Neural cell (in vitro differentiated cells): ENCODE results near the gene KLLN. TPM values are rescaled to one million over a fixed set of nuclear protein-coding genes. Genes with fewer than 3 reads are reported as not detected.

Experiments
- H2AFZ ChIP-seq: fragments of 200-600, 300-800 bp; sonication (generic), shearing (Covaris generic); 2 replicates; pipeline ENCODE4 v1.6.0; 2014; ENCODE audit warnings: low read depth, mild to moderate bottlenecking, antibody characterized with exemption, low read length, moderate library complexity
- H3F3A ChIP-seq: fragments of 200-600 bp; shearing (Covaris generic); 2 replicates; pipeline ENCODE4 v1.6.1; 2016; ENCODE audit warnings: mild to moderate bottlenecking, moderate library complexity, mixed read lengths, antibody characterized with exemption, low read length; ENCODE audit not compliant: insufficient read depth, poor library complexity, severe bottlenecking
- H3K27ac ChIP-seq: fragments of 200-600, 300-800 bp; sonication (generic), shearing (Covaris generic); 2 replicates; pipeline ENCODE4 v1.5.1; 2014; ENCODE audit warnings: mild to moderate bottlenecking, low read length, moderate library complexity
- H3K27me3 ChIP-seq: fragments of 300-800, 200-600 bp; sonication (generic), shearing (Covaris generic); 2 replicates; pipeline ENCODE4 v1.6.0; 2014; ENCODE audit warnings: mild to moderate bottlenecking, low read depth, low read length, moderate library complexity; ENCODE audit not compliant: insufficient read depth
- H3K36me3 ChIP-seq: fragments of 300-800, 200-600 bp; sonication (generic), shearing (Covaris generic); 2 replicates; pipeline ENCODE4 v1.5.1; 2014; ENCODE audit warnings: mild to moderate bottlenecking, antibody characterized with exemption, low read length, moderate library complexity; ENCODE audit not compliant: insufficient read depth
- H3K4me2 ChIP-seq: fragments of 300-800, 200-600 bp; sonication (generic), shearing (Covaris generic); 2 replicates; pipeline ENCODE4 v1.6.0; 2014; ENCODE audit warnings: mild to moderate bottlenecking, low read length
- H3K4me3 ChIP-seq: fragments of 300-800, 200-600 bp; sonication (generic), shearing (Covaris generic); 2 replicates; pipeline ENCODE4 v1.5.1; 2014; ENCODE audit warnings: mild to moderate bottlenecking, low read length, moderate library complexity
- H3K79me2 ChIP-seq: fragments of 200-600 bp; shearing (Covaris generic); replicated peaks from 2 replicates; pipeline ENCODE4 v1.6.0; 2014; ENCODE audit warnings: mild to moderate bottlenecking, low read length, moderate library complexity; ENCODE audit not compliant: insufficient read depth
- H3K9ac ChIP-seq: fragments of 300-800, 200-600 bp; sonication (generic), shearing (Covaris generic); 2 replicates; pipeline ENCODE4 v1.6.1; 2016; ENCODE audit warnings: mild to moderate bottlenecking, low read length, mixed read lengths
- H3K9me2 ChIP-seq: fragments of 200-600 bp; shearing (Covaris generic); 2 replicates; pipeline ENCODE4 v1.6.1; 2016; ENCODE audit warnings: mild to moderate bottlenecking, low read length, mixed read lengths; ENCODE audit not compliant: insufficient read depth
- H3K9me3 ChIP-seq: fragments of 200-600, 300-800 bp; sonication (generic), shearing (Covaris generic); 2 replicates; pipeline ENCODE4 v1.6.1; 2016; ENCODE audit warnings: mild to moderate bottlenecking, mixed run types, low read length, moderate library complexity, mixed read lengths
- H4K20me1 ChIP-seq: fragments of 200-600 bp; shearing (Covaris generic); 2 replicates; pipeline ENCODE4 v1.6.1; 2016; ENCODE audit warnings: mild to moderate bottlenecking, mixed run types; ENCODE audit not compliant: insufficient read depth
- EP300 ChIP-seq: fragments of 450-650 bp; conservative IDR thresholded peaks from 2 replicates; pipeline ENCODE4 v1.6.1; 2014; ENCODE audit warnings: antibody characterized with exemption, mild to moderate bottlenecking, moderate library complexity; ENCODE audit not compliant: poor library complexity, severe bottlenecking
- EZH2 ChIP-seq: fragments of 200-600, 300-800 bp; shearing (Covaris generic), sonication (generic); IDR thresholded peaks from 2 replicates; pipeline ENCODE4 v1.6.1; 2014; ENCODE audit warnings: antibody characterized with exemption, low read length, borderline replicate concordance, mild to moderate bottlenecking; ENCODE audit not compliant: insufficient read depth, poor library complexity, severe bottlenecking
- MXI1 ChIP-seq: fragments of 450-650 bp; conservative IDR thresholded peaks from 2 replicates; pipeline ENCODE4 v1.6.1; 2014; ENCODE audit warnings: antibody characterized with exemption, mild to moderate bottlenecking; ENCODE audit not compliant: poor library complexity, severe bottlenecking
- POLR2AphosphoS5 ChIP-seq: IDR thresholded peaks from 2 replicates; pipeline ENCODE4 v1.6.1; 2012
- RAD21 ChIP-seq: fragments of 450-650 bp; conservative IDR thresholded peaks from 2 replicates; pipeline ENCODE4 v1.6.1; 2014; ENCODE audit warnings: antibody characterized with exemption, mild to moderate bottlenecking, moderate library complexity
- SMC3 ChIP-seq: fragments of 450-650 bp; conservative IDR thresholded peaks from 2 replicates; pipeline ENCODE4 v1.6.1; 2014; ENCODE audit warnings: antibody characterized with exemption, mild to moderate bottlenecking, moderate library complexity; ENCODE audit not compliant: poor library complexity
- TAF1 ChIP-seq: IDR thresholded peaks from 2 replicates; pipeline ENCODE4 v1.6.1; 2012; ENCODE audit warnings: low read depth
- polyA plus RNA-seq: library from polyadenylated mRNA; depleted of rRNA; stranded (reverse); fragments of >200 nt; gene quantifications from 2 replicates; pipeline ENCODE4 v1.2.3, GENCODE V29; 2014
- TF ChIP-seq, protein P1 (sequence below): fragments of 450-650 bp; IDR thresholded peaks from 2 replicates; pipeline ENCODE4 v1.5.1; 2014; ENCODE audit warnings: antibody characterized with exemption, mild to moderate bottlenecking, moderate library complexity; ENCODE audit not compliant: poor library complexity, severe bottlenecking
- TF ChIP-seq, protein P2 (sequence below): IDR thresholded peaks from 2 replicates; pipeline ENCODE4 v1.6.1; 2012; ENCODE audit warnings: borderline replicate concordance

KLLN gene
- polyA plus RNA-seq, 1 donor from 2014 or later = 0.77 TPM

DNA sequence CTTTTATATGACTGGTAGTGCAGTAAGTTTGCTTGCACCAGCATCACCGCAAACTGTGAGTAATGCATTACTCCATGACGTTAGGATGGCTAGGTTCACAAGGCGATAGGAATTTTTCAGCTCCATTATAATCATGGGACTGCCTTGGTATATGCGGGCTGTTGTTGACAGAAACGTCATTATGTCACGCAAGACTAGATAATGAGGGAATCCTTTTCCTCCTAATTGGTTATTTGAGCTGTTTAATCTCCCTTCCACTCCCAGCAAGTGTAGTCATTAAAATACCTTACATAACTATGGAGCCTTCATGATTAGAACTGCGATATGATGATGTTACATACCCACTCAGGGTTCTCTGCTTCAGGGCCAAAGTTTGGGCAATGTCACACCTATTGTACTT is 17.3 kb downstream of the KLLN start:
- no peaks in the 10 kb centered on the region for H3F3A ChIP-seq
- H3K9me2 ChIP-seq = no peaks in the 10 kb centered on the region
- H3K4me2 ChIP-seq = no peak overlapping the region
- no peaks in the 10 kb centered on the region for H3K9me3 ChIP-seq
- H4K20me1 ChIP-seq = no peaks in the 10 kb centered on the region
- H3K27ac ChIP-seq = no peak overlapping the region
- no peak for TF ChIP-seq EP300
- H3K79me2 ChIP-seq = no peaks in the 10 kb centered on the region
- H3K4me3 ChIP-seq = no peak overlapping the region
- no peak overlapping the region for H2AFZ ChIP-seq
- no peaks in the 10 kb centered on the region for H3K27me3 ChIP-seq
- no peaks in the 10 kb centered on the region for H3K36me3 ChIP-seq
- no peak overlapping the region for H3K9ac ChIP-seq

DNA sequence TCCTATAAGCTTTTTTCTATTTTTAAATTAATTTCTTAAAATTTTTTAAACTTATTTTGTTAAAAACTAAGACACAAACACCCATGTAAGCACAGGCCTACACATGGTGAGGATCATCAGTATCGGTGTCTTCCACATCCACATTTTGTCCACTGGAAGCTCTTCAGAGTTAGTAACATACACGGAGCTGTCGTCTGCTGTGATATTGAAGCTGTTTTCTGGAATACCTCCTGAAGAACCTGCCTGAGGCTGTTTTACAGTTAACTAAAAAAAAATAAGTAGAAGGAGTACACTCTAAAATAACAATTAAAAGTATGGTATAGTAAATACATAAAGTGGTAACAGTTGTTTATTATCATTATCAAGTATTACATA is 17.7 kb downstream of the KLLN start:
- no peaks in the 10 kb centered on the region for H4K20me1 ChIP-seq
- no peak overlapping the region for H3K27ac ChIP-seq
- H3K9me2 ChIP-seq = no peaks in the 10 kb centered on the region
- no peak overlapping the region for H2AFZ ChIP-seq
- H3K79me2 ChIP-seq = no peaks in the 10 kb centered on the region
- H3F3A ChIP-seq = no peaks in the 10 kb centered on the region
- TF ChIP-seq SMC3 = no peak
- TF ChIP-seq TAF1 = no peak
- H3K36me3 ChIP-seq = no peaks in the 10 kb centered on the region
- H3K9me3 ChIP-seq = no peaks in the 10 kb centered on the region
- no peak overlapping the region for H3K9ac ChIP-seq
- H3K27me3 ChIP-seq = no peaks in the 10 kb centered on the region
- H3K4me3 ChIP-seq = no peak overlapping the region
- H3K4me2 ChIP-seq = no peak overlapping the region

DNA sequence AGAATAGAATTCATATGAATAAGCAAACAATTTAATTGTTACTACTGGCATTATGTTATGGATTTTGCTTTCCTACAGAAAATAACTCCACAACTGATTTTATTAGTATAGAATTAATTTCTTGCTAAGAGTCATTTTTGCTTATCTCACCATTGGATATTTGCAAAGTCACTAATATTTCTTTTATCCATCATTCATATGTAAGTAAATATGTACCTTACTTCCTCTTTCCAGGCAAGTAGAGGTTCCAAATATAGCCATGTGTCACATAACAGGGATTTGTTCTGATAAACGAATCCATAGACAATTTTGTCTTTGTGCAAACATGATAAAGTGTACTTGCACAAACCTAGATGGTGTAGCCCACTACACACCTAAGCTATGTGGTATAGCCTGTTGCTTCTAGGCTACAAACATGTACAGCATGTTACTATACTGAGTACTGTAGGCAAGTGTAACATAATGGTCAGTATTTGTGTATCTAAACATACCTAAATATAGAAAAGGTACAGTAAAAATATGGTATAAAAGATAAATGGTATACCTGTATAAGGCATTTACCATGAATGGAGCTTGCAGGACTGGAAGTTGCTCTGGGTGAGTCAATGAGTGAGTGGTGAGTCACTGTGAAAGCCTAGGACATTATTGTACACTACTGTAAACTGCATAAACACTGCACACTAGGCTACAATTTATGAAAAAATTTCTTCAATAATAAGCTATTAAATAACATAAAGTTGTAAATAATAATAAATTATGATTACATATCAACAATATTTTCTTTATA is 18.3 kb downstream of the KLLN start:
- Histone ChIP-seq H4K20me1 (no peaks in the 10 kb centered on the region), H3K79me2 (no peaks in the 10 kb centered on the region), H3K36me3 (no peaks in the 10 kb centered on the region), H3K9me3 (no peaks in the 10 kb centered on the region), H3K9ac (no peak overlapping the region), H3K4me2 (no peak overlapping the region), H2AFZ (no peak overlapping the region), H3K9me2 (no peaks in the 10 kb centered on the region), H3K27ac (no peak overlapping the region), H3K27me3 (no peaks in the 10 kb centered on the region), H3K4me3 (no peak overlapping the region), H3F3A (no peaks in the 10 kb centered on the region)
- TF ChIP-seq TAF1 = no peak
- TF ChIP-seq, protein P1, sequence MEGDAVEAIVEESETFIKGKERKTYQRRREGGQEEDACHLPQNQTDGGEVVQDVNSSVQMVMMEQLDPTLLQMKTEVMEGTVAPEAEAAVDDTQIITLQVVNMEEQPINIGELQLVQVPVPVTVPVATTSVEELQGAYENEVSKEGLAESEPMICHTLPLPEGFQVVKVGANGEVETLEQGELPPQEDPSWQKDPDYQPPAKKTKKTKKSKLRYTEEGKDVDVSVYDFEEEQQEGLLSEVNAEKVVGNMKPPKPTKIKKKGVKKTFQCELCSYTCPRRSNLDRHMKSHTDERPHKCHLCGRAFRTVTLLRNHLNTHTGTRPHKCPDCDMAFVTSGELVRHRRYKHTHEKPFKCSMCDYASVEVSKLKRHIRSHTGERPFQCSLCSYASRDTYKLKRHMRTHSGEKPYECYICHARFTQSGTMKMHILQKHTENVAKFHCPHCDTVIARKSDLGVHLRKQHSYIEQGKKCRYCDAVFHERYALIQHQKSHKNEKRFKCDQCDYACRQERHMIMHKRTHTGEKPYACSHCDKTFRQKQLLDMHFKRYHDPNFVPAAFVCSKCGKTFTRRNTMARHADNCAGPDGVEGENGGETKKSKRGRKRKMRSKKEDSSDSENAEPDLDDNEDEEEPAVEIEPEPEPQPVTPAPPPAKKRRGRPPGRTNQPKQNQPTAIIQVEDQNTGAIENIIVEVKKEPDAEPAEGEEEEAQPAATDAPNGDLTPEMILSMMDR = no peak
- TF ChIP-seq, protein P2, sequence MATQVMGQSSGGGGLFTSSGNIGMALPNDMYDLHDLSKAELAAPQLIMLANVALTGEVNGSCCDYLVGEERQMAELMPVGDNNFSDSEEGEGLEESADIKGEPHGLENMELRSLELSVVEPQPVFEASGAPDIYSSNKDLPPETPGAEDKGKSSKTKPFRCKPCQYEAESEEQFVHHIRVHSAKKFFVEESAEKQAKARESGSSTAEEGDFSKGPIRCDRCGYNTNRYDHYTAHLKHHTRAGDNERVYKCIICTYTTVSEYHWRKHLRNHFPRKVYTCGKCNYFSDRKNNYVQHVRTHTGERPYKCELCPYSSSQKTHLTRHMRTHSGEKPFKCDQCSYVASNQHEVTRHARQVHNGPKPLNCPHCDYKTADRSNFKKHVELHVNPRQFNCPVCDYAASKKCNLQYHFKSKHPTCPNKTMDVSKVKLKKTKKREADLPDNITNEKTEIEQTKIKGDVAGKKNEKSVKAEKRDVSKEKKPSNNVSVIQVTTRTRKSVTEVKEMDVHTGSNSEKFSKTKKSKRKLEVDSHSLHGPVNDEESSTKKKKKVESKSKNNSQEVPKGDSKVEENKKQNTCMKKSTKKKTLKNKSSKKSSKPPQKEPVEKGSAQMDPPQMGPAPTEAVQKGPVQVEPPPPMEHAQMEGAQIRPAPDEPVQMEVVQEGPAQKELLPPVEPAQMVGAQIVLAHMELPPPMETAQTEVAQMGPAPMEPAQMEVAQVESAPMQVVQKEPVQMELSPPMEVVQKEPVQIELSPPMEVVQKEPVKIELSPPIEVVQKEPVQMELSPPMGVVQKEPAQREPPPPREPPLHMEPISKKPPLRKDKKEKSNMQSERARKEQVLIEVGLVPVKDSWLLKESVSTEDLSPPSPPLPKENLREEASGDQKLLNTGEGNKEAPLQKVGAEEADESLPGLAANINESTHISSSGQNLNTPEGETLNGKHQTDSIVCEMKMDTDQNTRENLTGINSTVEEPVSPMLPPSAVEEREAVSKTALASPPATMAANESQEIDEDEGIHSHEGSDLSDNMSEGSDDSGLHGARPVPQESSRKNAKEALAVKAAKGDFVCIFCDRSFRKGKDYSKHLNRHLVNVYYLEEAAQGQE = no peak
- no peak for TF ChIP-seq EP300
- no peak for TF ChIP-seq EZH2
- TF ChIP-seq RAD21 = no peak
- TF ChIP-seq POLR2AphosphoS5 = no peak
- TF ChIP-seq SMC3 = no peak
- TF ChIP-seq MXI1 = no peak
